ENCODE measurements around the gene NHS.

Gene NHS

DNA sequence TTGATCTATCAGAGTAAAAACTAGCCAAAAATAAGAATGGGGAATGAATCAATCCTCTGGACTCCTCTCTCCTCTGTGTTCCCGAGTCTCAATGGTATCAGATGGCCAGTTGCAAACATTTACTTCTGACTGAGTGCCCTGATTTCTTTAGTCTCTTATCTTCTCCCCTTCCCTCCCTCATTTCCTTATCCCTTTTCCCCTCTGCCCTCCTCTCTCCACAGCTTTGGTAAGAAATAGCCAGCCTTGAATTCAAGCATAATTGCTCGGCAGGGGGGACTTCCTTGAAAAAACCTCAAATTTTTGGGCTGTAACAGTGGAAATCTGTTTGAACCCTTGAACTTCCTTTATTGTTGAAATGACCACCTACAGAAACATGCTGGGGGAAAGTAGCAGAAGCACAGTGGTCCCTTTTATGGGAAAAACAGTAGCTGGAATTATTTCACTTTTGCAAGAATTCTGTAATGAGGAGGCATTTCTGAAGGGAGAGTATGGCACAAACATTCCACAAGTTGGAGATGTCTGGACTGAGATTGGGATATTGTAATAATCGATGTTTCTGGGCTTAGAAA is 40.3 kb downstream of the NHS start:
- WGBS, 2 experiments = 24 to 36% methylated on average over 3 of the region's 3 CpGs
- H3K4me3 ChIP-seq (ENCODE audit: insufficient read depth, low read depth, low read length) = no peak overlapping the region
- no peak overlapping the region for H3K27ac ChIP-seq (ENCODE audit: insufficient read depth, low read depth, low read length, poor library complexity, severe bottlenecking)
- H3K4me1 ChIP-seq (ENCODE audit: control insufficient read depth, insufficient read depth, low read length) = peaks cover 14% of the 10 kb centered on the region
- H3K9me3 ChIP-seq (ENCODE audit: control insufficient read depth, low read length) = no peaks in the 10 kb centered on the region
- H3K27me3 ChIP-seq (ENCODE audit: control insufficient read depth, insufficient read depth, low read length, poor library complexity, severe bottlenecking) = no peaks in the 10 kb centered on the region
- H3K36me3 ChIP-seq (ENCODE audit: control insufficient read depth, insufficient read depth, low read length) = no peaks in the 10 kb centered on the region

- H3K4me1 ChIP-seq (ENCODE audit: control insufficient read depth, insufficient read depth, low read length) = peaks cover 14% of the 10 kb centered on the region
- H3K4me3 ChIP-seq (ENCODE audit: insufficient read depth, low read depth, low read length) = no peak overlapping the region
- no peaks in the 10 kb centered on the region for H3K9me3 ChIP-seq (ENCODE audit: control insufficient read depth, low read length)
- no peaks in the 10 kb centered on the region for H3K36me3 ChIP-seq (ENCODE audit: control insufficient read depth, insufficient read depth, low read length)
- no peaks in the 10 kb centered on the region for H3K27me3 ChIP-seq (ENCODE audit: control insufficient read depth, insufficient read depth, low read length, poor library complexity, severe bottlenecking)
- H3K27ac ChIP-seq (ENCODE audit: insufficient read depth, low read depth, low read length, poor library complexity, severe bottlenecking) = no peak overlapping the region
Observed at GRCh38 chrX:17417372-17417771, 42.4 kb downstream of the NHS start.

GRCh38 chrX:17425136-17425535 is 50.1 kb downstream of the NHS start:
- no peaks in the 10 kb centered on the region for H3K9me3 ChIP-seq (ENCODE audit: control insufficient read depth, low read length)
- no peak overlapping the region for H3K27ac ChIP-seq (ENCODE audit: insufficient read depth, low read depth, low read length, poor library complexity, severe bottlenecking)
- no peaks in the 10 kb centered on the region for H3K27me3 ChIP-seq (ENCODE audit: control insufficient read depth, insufficient read depth, low read length, poor library complexity, severe bottlenecking)
- WGBS, 2 experiments = 93 to 97% methylated on average over 6 of the region's 6 CpGs
- no peaks in the 10 kb centered on the region for H3K36me3 ChIP-seq (ENCODE audit: control insufficient read depth, insufficient read depth, low read length)
- H3K4me3 ChIP-seq (ENCODE audit: insufficient read depth, low read depth, low read length) = no peak overlapping the region
- no peaks in the 10 kb centered on the region for H3K4me1 ChIP-seq (ENCODE audit: control insufficient read depth, insufficient read depth, low read length)

GRCh38 chrX:17425551-17425950 is 50.6 kb downstream of the NHS start:
- Histone ChIP-seq H3K4me1 (ENCODE audit: control insufficient read depth, insufficient read depth, low read length) (no peaks in the 10 kb centered on the region), H3K9me3 (ENCODE audit: control insufficient read depth, low read length) (no peaks in the 10 kb centered on the region), H3K27me3 (ENCODE audit: control insufficient read depth, insufficient read depth, low read length, poor library complexity, severe bottlenecking) (no peaks in the 10 kb centered on the region), H3K36me3 (ENCODE audit: control insufficient read depth, insufficient read depth, low read length) (no peaks in the 10 kb centered on the region), H3K4me3 (ENCODE audit: insufficient read depth, low read depth, low read length) (no peak overlapping the region), H3K27ac (ENCODE audit: insufficient read depth, low read depth, low read length, poor library complexity, severe bottlenecking) (no peak overlapping the region)
- 64 to 86% methylated on average over 1 of the region's 1 CpG for WGBS, 2 experiments

GRCh38 chrX:17431171-17431570 is 56.2 kb downstream of the NHS start:
- no peaks in the 10 kb centered on the region for H3K9me3 ChIP-seq (ENCODE audit: control insufficient read depth, low read length)
- H3K36me3 ChIP-seq (ENCODE audit: control insufficient read depth, insufficient read depth, low read length) = no peaks in the 10 kb centered on the region
- H3K4me3 ChIP-seq (ENCODE audit: insufficient read depth, low read depth, low read length) = no peak overlapping the region
- no peak overlapping the region for H3K27ac ChIP-seq (ENCODE audit: insufficient read depth, low read depth, low read length, poor library complexity, severe bottlenecking)
- no peaks in the 10 kb centered on the region for H3K4me1 ChIP-seq (ENCODE audit: control insufficient read depth, insufficient read depth, low read length)
- H3K27me3 ChIP-seq (ENCODE audit: control insufficient read depth, insufficient read depth, low read length, poor library complexity, severe bottlenecking) = no peaks in the 10 kb centered on the region
- WGBS, 2 experiments = 88 to 100% methylated on average over 1 of the region's 1 CpG

DNA sequence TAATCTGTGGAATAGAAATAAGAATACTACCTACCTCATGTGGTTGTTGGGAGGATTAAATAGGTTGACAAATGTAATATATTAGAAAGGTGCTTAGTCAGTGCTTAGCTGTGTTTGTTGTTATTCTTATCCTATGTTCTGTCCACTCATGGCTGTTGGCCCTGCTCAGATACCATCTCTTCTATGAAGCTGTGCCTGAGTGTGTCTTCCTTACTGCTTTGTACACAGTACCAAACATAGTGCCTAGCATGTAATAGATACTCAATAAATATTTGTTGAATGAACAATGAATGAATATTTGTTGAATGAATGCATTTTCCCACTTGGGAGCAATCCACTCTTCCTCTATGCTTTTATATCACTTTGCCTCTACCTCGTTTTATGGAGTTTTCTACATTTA is 57.2 kb downstream of the NHS start:
- 100% methylated on average over 1 of the region's 1 CpG; no CpG with 5 or more reads in 1 of the 2 experiments for WGBS, 2 experiments
- H3K4me3 ChIP-seq (ENCODE audit: insufficient read depth, low read depth, low read length) = no peak overlapping the region
- H3K9me3 ChIP-seq (ENCODE audit: control insufficient read depth, low read length) = no peaks in the 10 kb centered on the region
- H3K27me3 ChIP-seq (ENCODE audit: control insufficient read depth, insufficient read depth, low read length, poor library complexity, severe bottlenecking) = no peaks in the 10 kb centered on the region
- H3K36me3 ChIP-seq (ENCODE audit: control insufficient read depth, insufficient read depth, low read length) = no peaks in the 10 kb centered on the region
- no peaks in the 10 kb centered on the region for H3K4me1 ChIP-seq (ENCODE audit: control insufficient read depth, insufficient read depth, low read length)
- no peak overlapping the region for H3K27ac ChIP-seq (ENCODE audit: insufficient read depth, low read depth, low read length, poor library complexity, severe bottlenecking)

DNA sequence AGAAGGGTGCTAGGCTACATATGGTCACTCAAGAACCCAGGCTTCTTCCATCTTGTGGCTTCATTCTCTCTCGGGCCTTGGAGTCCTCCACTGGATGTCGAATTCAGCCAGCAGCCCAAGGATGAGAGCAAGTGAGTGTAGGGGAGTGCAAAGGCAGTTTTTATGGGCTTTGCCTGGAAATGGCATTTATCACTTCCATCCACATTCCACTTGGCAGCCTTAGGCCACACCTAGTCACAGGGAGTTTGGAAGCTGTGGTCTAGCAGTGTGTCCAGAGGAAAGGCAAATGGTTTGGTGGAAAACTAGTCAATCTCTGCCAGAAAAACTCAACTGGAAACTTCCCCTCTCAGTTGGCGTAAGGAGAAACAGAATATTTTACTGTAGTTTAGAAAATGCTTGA is 59.0 kb downstream of the NHS start:
- no peaks in the 10 kb centered on the region for H3K4me1 ChIP-seq (ENCODE audit: control insufficient read depth, insufficient read depth, low read length)
- no peaks in the 10 kb centered on the region for H3K27me3 ChIP-seq (ENCODE audit: control insufficient read depth, insufficient read depth, low read length, poor library complexity, severe bottlenecking)
- no peak overlapping the region for H3K4me3 ChIP-seq (ENCODE audit: insufficient read depth, low read depth, low read length)
- no peaks in the 10 kb centered on the region for H3K9me3 ChIP-seq (ENCODE audit: control insufficient read depth, low read length)
- no peaks in the 10 kb centered on the region for H3K36me3 ChIP-seq (ENCODE audit: control insufficient read depth, insufficient read depth, low read length)
- 83 to 100% methylated on average over 2 to 3 of the region's 3 CpGs for WGBS, 2 experiments
- H3K27ac ChIP-seq (ENCODE audit: insufficient read depth, low read depth, low read length, poor library complexity, severe bottlenecking) = no peak overlapping the region

DNA sequence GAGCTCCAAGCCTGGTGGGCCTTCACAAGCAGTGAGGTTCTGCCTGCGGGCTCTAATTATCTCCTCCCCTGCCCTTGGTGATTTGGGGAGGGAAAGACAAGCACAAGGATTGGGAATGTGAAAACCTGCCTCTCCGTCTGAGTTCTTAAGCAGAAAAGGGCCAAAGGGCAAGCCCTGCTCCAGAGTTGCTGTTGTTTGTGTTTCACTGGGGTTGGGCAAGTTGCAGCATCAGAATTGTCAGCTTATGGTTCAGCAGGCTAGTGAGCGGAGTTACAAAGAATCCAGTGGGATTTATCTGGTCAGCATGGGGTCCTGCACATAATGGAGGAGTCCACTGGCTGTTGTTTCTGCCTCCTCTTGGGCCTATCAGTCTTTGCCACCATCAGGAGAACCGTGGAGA is 60.5 kb downstream of the NHS start:
- WGBS, 2 experiments = 11% methylated on average over 4 of the region's 4 CpGs
- Histone ChIP-seq H3K36me3 (ENCODE audit: control insufficient read depth, insufficient read depth, low read length) (no peaks in the 10 kb centered on the region), H3K4me1 (ENCODE audit: control insufficient read depth, insufficient read depth, low read length) (no peaks in the 10 kb centered on the region), H3K9me3 (ENCODE audit: control insufficient read depth, low read length) (no peaks in the 10 kb centered on the region), H3K27me3 (ENCODE audit: control insufficient read depth, insufficient read depth, low read length, poor library complexity, severe bottlenecking) (no peaks in the 10 kb centered on the region), H3K4me3 (ENCODE audit: insufficient read depth, low read depth, low read length) (no peak overlapping the region), H3K27ac (ENCODE audit: insufficient read depth, low read depth, low read length, poor library complexity, severe bottlenecking) (peak overlapping the region; percentile 69)

GRCh38 chrX:17438221-17438620 is 63.2 kb downstream of the NHS start:
- Histone ChIP-seq H3K9me3 (ENCODE audit: control insufficient read depth, low read length) (no peaks in the 10 kb centered on the region), H3K27me3 (ENCODE audit: control insufficient read depth, insufficient read depth, low read length, poor library complexity, severe bottlenecking) (no peaks in the 10 kb centered on the region), H3K4me3 (ENCODE audit: insufficient read depth, low read depth, low read length) (no peak overlapping the region), H3K4me1 (ENCODE audit: control insufficient read depth, insufficient read depth, low read length) (no peaks in the 10 kb centered on the region), H3K27ac (ENCODE audit: insufficient read depth, low read depth, low read length, poor library complexity, severe bottlenecking) (no peak overlapping the region), H3K36me3 (ENCODE audit: control insufficient read depth, insufficient read depth, low read length) (no peaks in the 10 kb centered on the region)
- WGBS, 2 experiments = 81 to 84% methylated on average over 5 to 6 of the region's 6 CpGs

DNA sequence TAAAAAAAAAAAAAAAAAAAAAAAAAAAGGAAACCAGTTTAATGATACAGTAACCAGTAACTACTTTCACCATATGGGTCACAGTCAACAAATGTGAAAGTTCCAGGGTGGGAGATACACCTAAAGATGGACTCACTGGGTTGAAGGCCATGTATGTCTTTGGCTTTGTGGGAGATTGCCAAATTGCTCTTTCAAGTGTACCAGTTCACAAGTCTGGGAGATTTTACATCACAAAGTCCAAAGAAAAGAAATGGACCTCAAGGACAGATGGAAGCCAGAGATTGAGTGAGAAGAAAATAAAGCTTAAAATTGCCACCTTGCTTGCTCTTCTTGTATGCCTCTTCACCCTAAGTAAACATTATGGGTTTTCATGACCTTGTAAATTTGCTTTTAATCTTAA is 65.3 kb downstream of the NHS start:
- Histone ChIP-seq H3K9me3 (ENCODE audit: control insufficient read depth, low read length) (no peaks in the 10 kb centered on the region), H3K4me1 (ENCODE audit: control insufficient read depth, insufficient read depth, low read length) (no peaks in the 10 kb centered on the region), H3K27me3 (ENCODE audit: control insufficient read depth, insufficient read depth, low read length, poor library complexity, severe bottlenecking) (no peaks in the 10 kb centered on the region), H3K36me3 (ENCODE audit: control insufficient read depth, insufficient read depth, low read length) (no peaks in the 10 kb centered on the region), H3K27ac (ENCODE audit: insufficient read depth, low read depth, low read length, poor library complexity, severe bottlenecking) (no peak overlapping the region), H3K4me3 (ENCODE audit: insufficient read depth, low read depth, low read length) (no peak overlapping the region)

GRCh38 chrX:17440836-17441235 is 65.8 kb downstream of the NHS start:
- no peaks in the 10 kb centered on the region for H3K9me3 ChIP-seq (ENCODE audit: control insufficient read depth, low read length)
- 80 to 93% methylated on average over 1 to 3 of the region's 3 CpGs for WGBS, 2 experiments
- H3K36me3 ChIP-seq (ENCODE audit: control insufficient read depth, insufficient read depth, low read length) = no peaks in the 10 kb centered on the region
- no peak overlapping the region for H3K27ac ChIP-seq (ENCODE audit: insufficient read depth, low read depth, low read length, poor library complexity, severe bottlenecking)
- H3K4me3 ChIP-seq (ENCODE audit: insufficient read depth, low read depth, low read length) = no peak overlapping the region
- no peaks in the 10 kb centered on the region for H3K4me1 ChIP-seq (ENCODE audit: control insufficient read depth, insufficient read depth, low read length)
- H3K27me3 ChIP-seq (ENCODE audit: control insufficient read depth, insufficient read depth, low read length, poor library complexity, severe bottlenecking) = no peaks in the 10 kb centered on the region

Data from ectodermal cell (in vitro differentiated cells).